ENCODE results near the gene ARHGEF5.
"Not testable (repeated sequence)": the region's sequence is repeated elsewhere in the genome, so short reads cannot be mapped to it uniquely, and the experiment has no call there.

Gene ARHGEF5

GRCh38 chr7:144355176-144355822, at the start of gene ARHGEF5:
ARHGEF5 (plus strand) TSS chr7:144355402; CDS start chr7:144362670, 7,268 bp downstream.
- not testable (repeated sequence) for DNase-seq (ENCODE audit: low spot score)

GRCh38 chr7:144309702-144310101, 45.5 kb upstream of the ARHGEF5 start:
- DNase-seq (ENCODE audit: low spot score), result not testable (repeated sequence)

GRCh38 chr7:144311218-144311617, 44.0 kb upstream of the ARHGEF5 start:
- DNase-seq (ENCODE audit: low spot score), result not testable (repeated sequence)

GRCh38 chr7:144311872-144312469, 43.2 kb upstream of the ARHGEF5 start, which contains the start of gene OR2A1:
OR2A1 (plus strand) TSS chr7:144312419; CDS start chr7:144318125, 5,706 bp downstream.
- not testable (repeated sequence) for DNase-seq (ENCODE audit: low spot score)

GRCh38 chr7:144317537-144317936, 37.7 kb upstream of the ARHGEF5 start:
- DNase-seq (ENCODE audit: low spot score), result not testable (repeated sequence)

GRCh38 chr7:144319547-144319946, 35.7 kb upstream of the ARHGEF5 start:
- not testable (repeated sequence) for DNase-seq (ENCODE audit: low spot score)

GRCh38 chr7:144321677-144322206, 33.5 kb upstream of the ARHGEF5 start:
- not testable (repeated sequence) for DNase-seq (ENCODE audit: low spot score)

- DNase-seq (ENCODE audit: low spot score), result not testable (repeated sequence)
These were observed 31.8 kb upstream of the ARHGEF5 start for GRCh38 chr7:144323359-144323758.

GRCh38 chr7:144325868-144326267, 29.3 kb upstream of the ARHGEF5 start:
- not testable (repeated sequence) for DNase-seq (ENCODE audit: low spot score)

- not testable (repeated sequence) for DNase-seq (ENCODE audit: low spot score)
These were observed 25.2 kb upstream of the ARHGEF5 start for GRCh38 chr7:144330044-144330443.

GRCh38 chr7:144331221-144331995, 23.8 kb upstream of the ARHGEF5 start:
- not testable (repeated sequence) for DNase-seq (ENCODE audit: low spot score)

GRCh38 chr7:144331996-144332288, 23.3 kb upstream of the ARHGEF5 start:
- DNase-seq (ENCODE audit: low spot score), result not testable (repeated sequence)

GRCh38 chr7:144348625-144349024, 6.6 kb upstream of the ARHGEF5 start:
- not testable (repeated sequence) for DNase-seq (ENCODE audit: low spot score)

GRCh38 chr7:144351667-144352066, 3.5 kb upstream of the ARHGEF5 start:
- not testable (repeated sequence) for DNase-seq (ENCODE audit: low spot score)

- DNase-seq (ENCODE audit: low spot score), result not testable (repeated sequence)
These were observed 983 bp downstream of the ARHGEF5 start for GRCh38 chr7:144356185-144356584.

GRCh38 chr7:144356860-144357259, 1.7 kb downstream of the ARHGEF5 start:
- not testable (repeated sequence) for DNase-seq (ENCODE audit: low spot score)

GRCh38 chr7:144362061-144362460, 6.9 kb downstream of the ARHGEF5 start:
- DNase-seq (ENCODE audit: low spot score), result not testable (repeated sequence)

- not testable (repeated sequence) for DNase-seq (ENCODE audit: low spot score)
These were observed 10.3 kb downstream of the ARHGEF5 start for GRCh38 chr7:144365523-144365922.

GRCh38 chr7:144367250-144367649, 12.0 kb downstream of the ARHGEF5 start:
- not testable (repeated sequence) for DNase-seq (ENCODE audit: low spot score)

- not testable (repeated sequence) for DNase-seq (ENCODE audit: low spot score)
These were observed 14.0 kb downstream of the ARHGEF5 start for GRCh38 chr7:144369221-144369620.

- no peak for DNase-seq (ENCODE audit: low spot score)
These were observed 23.4 kb downstream of the ARHGEF5 start for GRCh38 chr7:144378651-144379050.

- DNase-seq (ENCODE audit: low spot score), result no peak
These were observed 24.7 kb downstream of the ARHGEF5 start for GRCh38 chr7:144379776-144380384.

All from AG08395 (cell line).